Natural killer cell treated with Interleukin-12 subunit alpha and Interleukin-12 subunit beta and Interleukin-15 and Interleukin-18, amount 100 ng/mL, for 72 hours (primary cell): ENCODE measurements around the gene RAB36. TPM values are rescaled to one million over a fixed set of nuclear protein-coding genes. Genes with fewer than 3 reads are reported as not detected.

ENCODE experiments used
- ATAC-seq, 2 donors: fragments of 150-1000 bp; cut with Tn5 transposase in 1 of 2; sonication (Bioruptor Pico), chemical (Tn5 transposase) in 1 of 2; 2 replicates each; pipeline ENCODE4 v1.10.0; 2021
- DNase-seq: peaks from one replicate; pipeline ENCODE4 v3.0.0; 2022; ENCODE audit warnings: low spot score
- H3K27ac Mint-ChIP-seq, 2 donors: 1 replicate in 1 of 2; 2 replicates in 1 of 2; pipeline ENCODE4 v1.8.0; 2022; ENCODE audit warnings: mixed read lengths in 2 of 2, mild to moderate bottlenecking in 1 of 2, moderate library complexity in 1 of 2
- H3K27me3 Mint-ChIP-seq, 2 donors: 1 replicate in 1 of 2; 2 replicates in 1 of 2; pipeline ENCODE4 v1.8.0; 2022; ENCODE audit warnings: mixed read lengths in 2 of 2
- H3K36me3 Mint-ChIP-seq: one replicate; pipeline ENCODE4 v1.8.0; 2022; ENCODE audit warnings: mixed read lengths
- H3K4me1 Mint-ChIP-seq, 2 donors: 1 replicate in 1 of 2; 2 replicates in 1 of 2; pipeline ENCODE4 v1.8.0; 2022; ENCODE audit warnings: low read depth in 2 of 2, mixed read lengths in 2 of 2, mild to moderate bottlenecking in 1 of 2
- H3K4me3 Mint-ChIP-seq: one replicate; pipeline ENCODE4 v1.8.0; 2022; ENCODE audit warnings: mixed read lengths
- H3K9me3 Mint-ChIP-seq: 2 replicates; pipeline ENCODE4 v1.8.0; 2022; ENCODE audit warnings: mixed read lengths
- total RNA-seq, 2 donors: library from RNA; stranded (reverse); gene quantifications; one replicate each; pipeline ENCODE4 v1.2.3, GENCODE V29; 2022

Gene RAB36
- total RNA-seq, 2 donors from 2014 or later: 2.1 to 2.7 TPM

DNA sequence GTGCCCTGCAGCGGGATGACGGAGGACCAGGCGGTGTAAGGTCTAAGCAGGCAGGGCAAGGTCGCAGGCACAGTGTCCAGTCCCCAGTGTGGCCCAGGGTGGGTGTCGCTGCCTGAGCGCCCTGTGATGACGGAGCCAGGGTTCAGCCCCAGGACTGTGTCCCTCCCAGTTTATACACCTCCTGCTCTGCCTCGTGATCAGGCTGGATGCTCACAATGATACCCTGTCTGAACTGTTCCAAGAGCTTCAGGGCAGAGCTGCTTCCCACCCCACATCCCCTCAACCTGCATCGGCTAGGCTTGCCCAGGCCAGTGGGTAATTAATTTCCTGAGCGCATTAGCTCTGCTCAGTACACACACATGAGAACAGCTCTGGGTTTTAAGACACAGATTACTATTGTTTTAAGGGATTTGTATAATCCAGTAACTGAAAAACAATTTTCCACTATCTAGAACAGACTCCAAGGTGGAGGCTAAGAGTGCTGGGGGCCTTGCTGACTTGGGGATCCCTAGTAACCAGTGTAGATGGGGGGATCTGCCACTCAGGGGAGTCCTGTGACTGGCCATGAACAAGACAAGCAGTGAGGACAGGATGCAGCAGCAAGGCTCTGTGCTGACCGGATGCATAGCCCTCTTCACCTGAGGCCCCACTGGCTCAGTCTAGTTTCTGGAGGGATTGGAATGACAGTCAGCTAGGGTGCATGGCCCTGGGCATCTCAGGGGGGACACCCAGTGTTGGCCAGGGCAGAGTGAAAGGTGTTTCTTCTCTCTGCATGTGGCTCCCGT lies 40.9 kb upstream of the RAB36 start:
- ATAC-seq (no peak), DNase-seq (no peak)
- H3K9me3 Mint-ChIP-seq: no peaks in the 10 kb centered on the region
- H3K4me1 Mint-ChIP-seq: no peaks in the 10 kb centered on the region
- no peaks in the 10 kb centered on the region for H3K36me3 Mint-ChIP-seq
- H3K27me3 Mint-ChIP-seq: no peaks in the 10 kb centered on the region
- H3K27ac Mint-ChIP-seq: no peak overlapping the region
- H3K4me3 Mint-ChIP-seq: no peak overlapping the region

DNA sequence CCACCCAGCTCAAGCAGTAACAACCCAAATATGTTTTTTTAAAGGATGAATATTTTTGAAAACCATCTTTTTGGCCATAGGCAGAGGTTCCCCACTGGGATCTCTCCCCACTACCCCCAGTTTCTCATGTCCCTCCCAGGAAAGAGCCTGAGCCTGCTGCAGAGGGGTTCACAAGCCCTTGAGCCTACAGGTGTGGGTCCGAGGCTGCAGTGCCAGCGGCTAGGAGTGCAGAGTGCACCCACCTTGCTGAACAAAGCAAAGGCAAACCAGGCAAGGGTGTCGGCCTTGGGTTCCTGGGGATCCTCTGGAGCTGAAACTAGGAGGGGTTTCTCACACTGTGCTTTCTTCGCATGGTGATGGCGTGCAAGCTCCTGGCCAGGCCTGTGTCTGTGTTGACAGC lies 40.0 kb upstream of the RAB36 start:
- ATAC-seq (no peak), DNase-seq (no peak)
- no peaks in the 10 kb centered on the region for H3K4me1 Mint-ChIP-seq
- H3K4me3 Mint-ChIP-seq: no peak overlapping the region
- no peaks in the 10 kb centered on the region for H3K9me3 Mint-ChIP-seq
- H3K36me3 Mint-ChIP-seq: no peaks in the 10 kb centered on the region
- no peaks in the 10 kb centered on the region for H3K27me3 Mint-ChIP-seq
- no peak overlapping the region for H3K27ac Mint-ChIP-seq

DNA sequence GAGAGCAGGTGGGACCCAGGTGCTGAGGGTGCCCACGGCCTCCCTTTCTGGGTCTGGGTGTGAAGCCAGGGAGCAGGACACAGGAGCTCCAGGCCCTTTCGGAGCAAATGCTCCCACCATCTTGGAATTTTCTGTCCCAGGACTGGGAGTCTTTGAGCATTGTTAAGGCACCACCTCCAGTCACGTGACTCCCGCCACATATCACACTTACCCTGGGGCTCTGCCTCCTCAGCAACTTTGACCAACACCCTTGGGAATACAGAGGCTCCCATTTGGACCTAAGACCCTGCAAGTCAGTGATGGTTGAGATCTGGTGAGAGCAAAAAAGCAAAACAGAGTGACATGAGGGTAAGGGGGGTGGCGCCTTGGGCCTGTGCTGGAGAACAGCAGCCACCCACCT lies 39.4 kb upstream of the RAB36 start:
- H3K36me3 Mint-ChIP-seq: no peaks in the 10 kb centered on the region
- H3K27ac Mint-ChIP-seq: no peak overlapping the region

DNA sequence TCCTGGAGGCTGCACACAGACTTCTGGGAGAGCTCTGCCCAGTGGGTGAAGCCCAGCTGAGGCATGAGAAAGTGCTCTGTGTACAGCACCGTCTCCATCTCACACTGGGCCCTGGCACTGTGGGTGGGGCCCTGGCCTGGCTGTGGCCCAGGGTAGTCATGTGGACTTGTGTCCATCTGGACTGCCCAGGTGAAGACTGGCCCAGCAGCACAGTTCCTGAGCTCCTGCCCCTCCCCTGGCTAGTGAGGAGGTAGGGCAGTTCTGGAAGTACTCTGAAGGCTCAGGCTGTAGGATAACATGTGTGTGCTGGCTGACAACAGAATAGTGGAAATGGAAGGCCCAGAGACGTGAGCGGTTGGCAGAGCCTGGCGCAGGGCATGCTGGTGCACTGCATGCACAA lies 38.9 kb upstream of the RAB36 start:
- H3K4me3 Mint-ChIP-seq: no peak overlapping the region
- H3K4me1 Mint-ChIP-seq: no peaks in the 10 kb centered on the region
- no peak overlapping the region for H3K27ac Mint-ChIP-seq
- no peak for ATAC-seq
- no peaks in the 10 kb centered on the region for H3K9me3 Mint-ChIP-seq
- DNase-seq: no peak
- no peaks in the 10 kb centered on the region for H3K27me3 Mint-ChIP-seq
- H3K36me3 Mint-ChIP-seq: no peaks in the 10 kb centered on the region

More for the DNA sequence above, 39.4 kb upstream of the RAB36 start:
- Mint-ChIP-seq H3K4me1 (no peaks in the 10 kb centered on the region), H3K27me3 (no peaks in the 10 kb centered on the region), H3K9me3 (no peaks in the 10 kb centered on the region), H3K4me3 (no peak overlapping the region)
- DNase-seq (no peak), ATAC-seq (no peak)

DNA sequence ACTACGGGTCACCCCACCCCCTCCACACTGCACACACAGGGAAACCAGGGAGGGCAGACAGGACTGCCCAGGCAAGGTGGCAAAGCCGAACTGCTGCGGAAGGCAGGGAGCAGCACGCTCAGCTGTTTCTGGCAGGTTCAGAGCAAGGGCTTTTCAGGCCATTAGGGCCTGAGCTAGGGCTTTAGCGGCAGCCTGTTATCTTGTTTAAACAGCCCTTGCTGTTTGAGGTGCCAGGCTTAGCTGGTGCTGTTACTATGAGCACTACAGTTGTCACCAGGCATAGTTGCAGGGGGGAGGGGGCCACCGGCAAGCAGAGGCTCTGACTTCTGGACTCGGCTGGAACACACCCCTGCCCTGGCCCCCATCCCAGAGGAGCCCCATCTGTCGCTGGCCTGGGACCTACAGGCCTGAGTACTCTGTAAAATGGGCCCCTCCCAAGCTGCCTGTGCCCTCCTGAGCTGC lies 38.3 kb upstream of the RAB36 start:
- no peak overlapping the region for H3K27ac Mint-ChIP-seq
- H3K36me3 Mint-ChIP-seq: no peaks in the 10 kb centered on the region
- no peak for DNase-seq
- H3K27me3 Mint-ChIP-seq: no peaks in the 10 kb centered on the region
- H3K9me3 Mint-ChIP-seq: no peaks in the 10 kb centered on the region
- H3K4me1 Mint-ChIP-seq: no peaks in the 10 kb centered on the region
- ATAC-seq: no peak
- H3K4me3 Mint-ChIP-seq: no peak overlapping the region

DNA sequence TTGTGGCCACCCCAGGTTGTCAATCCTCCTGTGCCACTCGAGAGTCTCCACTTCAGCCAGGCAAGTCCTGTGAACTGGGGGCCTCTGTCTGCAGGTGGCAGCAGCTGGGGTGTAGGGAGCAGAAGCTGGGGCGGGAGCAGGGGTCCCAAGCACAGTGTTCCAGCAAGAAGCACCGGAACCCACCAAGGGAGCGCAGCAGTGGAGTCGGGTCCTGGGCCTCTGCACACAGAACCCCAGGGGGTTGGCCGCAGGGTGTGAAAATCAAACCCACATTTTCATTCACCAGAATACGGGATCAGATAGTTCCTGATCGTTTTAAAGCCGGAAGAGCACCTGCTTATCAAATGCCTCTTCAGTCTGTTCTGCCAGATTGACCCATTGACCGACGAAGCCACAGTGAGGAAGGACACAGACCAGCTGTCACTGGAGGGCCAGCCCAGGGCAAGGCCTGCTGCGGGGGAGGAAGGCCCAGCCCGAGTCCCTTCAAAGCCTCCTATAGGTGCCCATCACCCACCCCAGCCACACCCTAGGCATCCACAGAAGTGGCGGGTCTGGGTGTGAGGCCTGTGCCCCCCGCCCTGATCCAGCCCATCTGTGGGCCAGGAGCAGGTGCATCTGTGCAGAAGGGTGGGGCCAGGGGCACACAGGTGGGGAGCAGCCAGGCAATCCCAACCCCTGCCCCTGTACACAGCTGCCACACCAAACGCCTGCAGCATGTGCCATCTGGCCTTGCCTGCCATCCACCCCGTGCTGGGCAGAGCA lies 37.6 kb upstream of the RAB36 start:
- DNase-seq: no peak
- Mint-ChIP-seq H3K27ac (no peak overlapping the region), H3K4me3 (no peak overlapping the region), H3K4me1 (no peaks in the 10 kb centered on the region), H3K27me3 (no peaks in the 10 kb centered on the region), H3K9me3 (no peaks in the 10 kb centered on the region), H3K36me3 (no peaks in the 10 kb centered on the region)
- ATAC-seq: no peak

DNA sequence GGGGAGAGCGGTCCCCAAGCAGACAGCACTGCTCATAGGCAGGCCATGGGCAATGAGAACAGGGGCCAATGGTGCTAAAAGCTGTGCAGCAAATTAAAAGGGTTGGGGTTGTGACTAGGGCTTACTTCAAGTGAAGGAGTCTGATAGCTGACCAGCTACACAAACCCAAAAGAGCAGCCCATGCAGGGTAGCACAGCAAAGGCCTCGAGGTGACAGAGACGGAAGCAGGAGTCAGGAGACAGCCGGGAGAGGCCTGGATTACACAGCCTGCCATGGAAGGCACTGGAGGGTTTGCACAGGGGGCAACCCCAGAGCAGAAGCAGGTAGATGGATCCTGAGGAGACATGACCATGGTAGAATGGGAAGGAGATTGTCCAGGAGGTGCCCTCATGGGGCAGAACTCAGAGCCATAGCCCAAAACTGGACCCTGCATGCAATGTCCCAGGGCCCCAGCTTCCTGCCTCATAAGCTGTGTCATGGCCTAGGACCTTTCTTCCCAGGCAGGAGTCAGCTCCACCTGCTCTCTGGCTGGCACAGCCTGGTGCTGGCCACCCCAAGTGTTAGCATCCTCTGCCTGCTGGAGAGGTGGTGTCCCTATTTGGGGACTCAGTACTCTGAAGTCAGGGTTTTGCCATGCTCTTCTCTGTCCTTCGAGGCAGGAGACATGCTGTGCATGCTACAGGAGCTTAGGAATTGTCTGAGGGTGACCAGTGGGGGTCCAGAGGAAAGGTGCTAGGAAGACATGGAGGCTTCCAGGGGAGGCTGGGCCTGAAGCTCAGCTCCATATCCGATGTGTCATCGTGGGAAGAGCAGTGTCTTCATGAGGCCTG lies 36.8 kb upstream of the RAB36 start:
- DNase-seq (no peak), ATAC-seq (no peak)
- Mint-ChIP-seq H3K36me3 (no peaks in the 10 kb centered on the region), H3K4me1 (no peaks in the 10 kb centered on the region), H3K9me3 (no peaks in the 10 kb centered on the region), H3K4me3 (no peak overlapping the region), H3K27me3 (no peaks in the 10 kb centered on the region), H3K27ac (no peak overlapping the region)

DNA sequence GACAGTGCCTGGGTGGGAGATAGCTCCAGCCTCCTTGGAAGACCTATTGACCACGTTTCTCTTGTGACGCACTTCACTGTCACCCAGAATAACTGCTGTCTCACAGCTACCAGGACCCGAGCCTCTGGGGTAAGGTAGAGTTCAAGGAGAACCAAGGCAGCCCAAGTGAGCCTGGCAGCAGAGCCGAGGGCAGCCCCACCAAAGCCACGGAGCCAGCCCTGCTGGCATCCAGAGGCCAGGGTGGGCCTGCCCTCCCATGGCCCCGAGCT lies 36.3 kb upstream of the RAB36 start:
- Mint-ChIP-seq H3K4me1 (no peaks in the 10 kb centered on the region), H3K9me3 (no peaks in the 10 kb centered on the region), H3K27ac (no peak overlapping the region), H3K4me3 (no peak overlapping the region), H3K36me3 (no peaks in the 10 kb centered on the region), H3K27me3 (no peaks in the 10 kb centered on the region)
- ATAC-seq (no peak), DNase-seq (no peak)

DNA sequence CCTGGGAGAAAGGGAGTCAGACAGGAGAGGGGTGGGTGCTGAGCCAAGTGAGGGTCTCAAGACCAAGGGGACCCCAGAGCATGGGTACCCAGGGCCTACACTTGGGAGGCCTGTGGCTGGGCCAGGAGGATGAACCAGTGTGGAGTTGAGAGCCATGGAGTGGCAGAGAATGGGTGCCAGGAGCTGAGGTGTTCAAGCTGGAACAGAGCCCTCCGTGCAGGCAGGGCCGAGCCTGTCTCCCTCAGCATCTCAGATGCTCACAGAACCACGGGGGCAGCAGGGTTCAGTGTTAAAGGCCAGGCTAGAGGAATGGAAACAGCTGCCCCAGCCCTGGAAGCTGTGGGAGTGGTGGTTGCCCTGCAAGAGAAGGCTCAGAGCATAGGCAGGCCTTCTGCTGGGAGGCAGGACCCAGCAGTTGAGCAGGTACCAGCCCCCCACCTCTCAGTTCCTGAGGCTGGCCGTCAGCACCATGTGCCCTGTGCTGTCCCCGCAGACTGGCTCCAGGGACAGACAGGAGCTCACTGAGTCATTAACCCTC lies 35.8 kb upstream of the RAB36 start:
- ATAC-seq: no peak
- H3K27me3 Mint-ChIP-seq: no peaks in the 10 kb centered on the region
- no peaks in the 10 kb centered on the region for H3K4me1 Mint-ChIP-seq
- no peaks in the 10 kb centered on the region for H3K9me3 Mint-ChIP-seq
- DNase-seq: no peak
- H3K27ac Mint-ChIP-seq: no peak overlapping the region
- H3K4me3 Mint-ChIP-seq: no peak overlapping the region
- H3K36me3 Mint-ChIP-seq: no peaks in the 10 kb centered on the region

DNA sequence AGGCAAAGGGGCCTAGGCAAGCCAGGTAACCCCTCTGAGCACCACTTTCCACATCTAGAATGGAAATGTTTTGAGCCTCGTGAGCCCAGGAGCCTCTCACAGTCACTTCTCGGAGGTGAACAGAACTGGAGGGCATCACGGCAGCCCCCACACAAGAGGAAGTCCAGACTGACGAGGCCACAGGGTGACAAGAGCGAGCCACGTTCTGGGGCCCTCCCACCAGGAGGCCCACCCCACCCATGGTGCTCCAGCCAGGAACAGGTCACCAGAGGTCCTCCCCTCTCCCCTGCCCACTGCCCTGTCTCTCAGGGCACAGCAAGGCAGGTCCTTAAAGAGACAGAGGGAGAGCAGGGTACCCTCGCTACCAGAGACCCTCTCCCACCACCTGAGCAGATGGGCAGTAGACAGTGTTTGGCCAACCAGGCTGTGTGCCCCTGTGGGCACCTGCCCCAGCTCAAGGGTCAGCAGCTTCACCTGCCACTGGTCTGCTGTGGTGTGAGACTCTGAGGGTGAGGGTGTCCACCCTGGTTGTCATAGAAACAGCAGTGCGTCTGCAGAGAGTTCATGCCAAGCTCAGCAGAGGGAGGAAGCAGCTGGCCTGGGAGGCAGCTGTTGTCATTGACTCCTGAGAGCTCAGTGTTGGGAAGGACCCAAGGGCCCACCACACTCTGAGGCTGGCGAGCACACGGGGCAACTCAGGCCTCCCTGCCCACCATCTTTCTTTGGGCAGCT lies 34.9 kb upstream of the RAB36 start:
- Mint-ChIP-seq H3K36me3 (no peaks in the 10 kb centered on the region), H3K4me1 (no peaks in the 10 kb centered on the region), H3K4me3 (no peak overlapping the region), H3K9me3 (no peaks in the 10 kb centered on the region), H3K27me3 (no peaks in the 10 kb centered on the region), H3K27ac (no peak overlapping the region)
- DNase-seq (no peak), ATAC-seq (no peak)

DNA sequence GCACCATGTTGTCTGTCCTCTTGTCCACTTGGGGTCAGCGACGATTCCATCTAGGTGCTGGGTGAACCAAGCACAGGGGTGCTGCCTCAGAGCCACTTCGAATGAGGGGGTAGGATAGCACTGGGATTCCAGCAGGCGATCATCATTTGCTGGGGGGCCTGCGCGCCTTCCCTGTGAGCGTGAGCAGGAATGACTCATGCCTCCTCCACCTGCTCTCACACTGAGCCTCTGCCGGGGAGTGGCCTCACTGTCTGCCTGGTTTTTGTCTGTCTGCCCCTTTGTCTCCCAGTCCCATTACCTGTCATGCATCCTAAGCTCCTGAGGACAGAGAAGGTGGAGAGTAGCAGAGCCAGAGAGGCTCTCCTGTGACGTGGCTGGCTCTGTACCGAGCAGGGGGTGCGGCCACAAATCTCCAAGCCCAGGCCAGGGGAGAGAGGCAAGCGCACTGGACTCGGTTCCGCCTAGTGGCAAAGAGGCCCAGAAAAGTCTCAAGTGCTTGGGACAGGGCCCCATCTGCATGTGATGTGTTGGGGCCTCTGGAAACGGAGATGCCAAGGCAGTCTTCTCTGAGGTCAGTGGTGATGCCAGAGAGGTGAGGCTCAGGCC lies 34.3 kb upstream of the RAB36 start:
- Mint-ChIP-seq H3K9me3 (no peaks in the 10 kb centered on the region), H3K4me3 (no peak overlapping the region), H3K27ac (no peak overlapping the region), H3K4me1 (no peaks in the 10 kb centered on the region), H3K27me3 (no peaks in the 10 kb centered on the region), H3K36me3 (no peaks in the 10 kb centered on the region)
- no peak for DNase-seq
- no peak for ATAC-seq

DNA sequence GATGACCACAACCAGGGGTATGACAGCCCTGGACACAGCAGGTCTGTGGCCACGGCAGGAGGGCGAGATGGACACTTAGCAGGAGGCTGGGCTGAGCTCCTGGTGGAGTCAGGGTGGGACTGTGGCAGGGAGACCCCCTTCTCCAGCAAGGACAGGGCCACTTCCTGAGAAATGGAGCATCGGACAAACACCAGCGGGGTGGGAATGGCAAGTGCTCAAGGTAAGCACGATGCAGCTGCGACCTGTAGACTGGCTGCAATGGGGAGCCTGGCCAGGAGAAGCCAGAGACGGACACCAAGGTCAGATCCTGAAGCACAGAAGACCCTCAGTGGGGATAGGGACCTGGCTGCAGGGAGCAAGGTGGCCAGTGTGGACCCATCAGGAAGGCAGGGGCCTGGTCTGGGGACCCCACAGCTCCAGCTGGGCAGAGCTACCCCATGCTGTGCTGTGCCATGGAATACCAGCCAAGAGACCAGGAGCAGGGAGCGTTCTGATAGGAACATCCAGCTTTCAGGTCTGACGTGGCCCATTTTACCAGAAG lies 32.7 kb upstream of the RAB36 start:
- DNase-seq: no peak
- H3K4me3 Mint-ChIP-seq: no peak overlapping the region
- H3K27ac Mint-ChIP-seq: no peak overlapping the region
- ATAC-seq: no peak
- H3K9me3 Mint-ChIP-seq: no peaks in the 10 kb centered on the region
- no peaks in the 10 kb centered on the region for H3K36me3 Mint-ChIP-seq
- H3K4me1 Mint-ChIP-seq: no peaks in the 10 kb centered on the region
- H3K27me3 Mint-ChIP-seq: no peaks in the 10 kb centered on the region
